Stimulated activated CD8-positive, alpha-beta memory T cell treated with anti-CD3 and anti-CD28 coated beads, Interleukin-7, amount 100 ng/mL, for 1 hour (primary cell): ENCODE results near the gene PTN.
"Not testable (repeated sequence)": the region's sequence is repeated elsewhere in the genome, so short reads cannot be mapped to it uniquely, and the experiment has no call there.

Experiments
- DNase-seq, 2 donors: peaks; one replicate each; pipeline ENCODE4 v3.0.0-alpha.2; 2020; ENCODE audit warnings: low read depth in 2 of 2

PTN gene

GRCh38 chr7:137266764-137267163, 76.8 kb downstream of the PTN start:
- DNase-seq, result no peak

- DNase-seq, result not testable (repeated sequence)
These were observed 78.1 kb downstream of the PTN start for GRCh38 chr7:137265480-137265879.

DNA sequence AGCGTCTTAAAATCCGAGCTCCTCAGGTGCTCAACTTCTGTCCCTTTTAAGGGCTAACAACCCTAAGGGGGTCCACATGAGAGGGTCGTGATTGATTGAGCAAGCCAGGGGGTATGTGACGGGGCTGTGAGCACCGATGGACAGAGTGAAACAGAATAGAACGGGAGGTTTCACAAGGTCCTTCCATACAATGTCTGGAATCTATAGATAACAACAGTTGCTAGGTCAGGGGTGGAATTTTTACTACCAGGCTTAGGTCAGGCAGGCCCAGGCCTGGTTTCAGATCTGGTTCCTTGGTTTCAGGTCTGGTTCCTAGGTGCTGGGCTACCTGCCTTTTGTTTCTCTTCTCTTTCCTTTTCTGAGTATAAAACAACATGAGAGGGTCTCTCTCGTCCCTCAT, 80.9 kb downstream of the PTN start:
- no peak for DNase-seq

GRCh38 chr7:137258552-137258951, 85.0 kb downstream of the PTN start:
- DNase-seq, result no peak

- DNase-seq, result no peak
These were observed 88.8 kb downstream of the PTN start for GRCh38 chr7:137254766-137255165.

GRCh38 chr7:137245890-137246289, 97.6 kb downstream of the PTN start:
- no peak for DNase-seq

DNA sequence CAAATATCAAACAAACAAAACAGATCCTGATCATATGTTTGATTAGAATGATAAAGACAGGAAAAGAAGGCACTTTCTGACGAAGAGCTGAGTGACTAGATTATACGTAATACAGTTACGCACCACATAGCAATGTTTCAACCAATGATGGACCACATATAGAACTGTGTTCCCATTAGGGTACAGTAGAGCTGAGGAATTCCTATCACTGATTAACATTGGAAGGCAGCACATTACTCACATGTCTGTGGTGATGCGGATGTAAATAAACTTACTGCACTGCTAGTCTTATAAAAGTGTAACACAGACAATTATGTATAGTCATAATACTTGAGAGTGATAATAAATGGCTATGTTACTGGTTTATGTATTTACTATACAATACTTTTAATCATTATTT, 98.3 kb downstream of the PTN start:
- DNase-seq, result no peak

- DNase-seq, result no peak
These were observed 99.8 kb downstream of the PTN start for GRCh38 chr7:137243741-137244140.

DNA sequence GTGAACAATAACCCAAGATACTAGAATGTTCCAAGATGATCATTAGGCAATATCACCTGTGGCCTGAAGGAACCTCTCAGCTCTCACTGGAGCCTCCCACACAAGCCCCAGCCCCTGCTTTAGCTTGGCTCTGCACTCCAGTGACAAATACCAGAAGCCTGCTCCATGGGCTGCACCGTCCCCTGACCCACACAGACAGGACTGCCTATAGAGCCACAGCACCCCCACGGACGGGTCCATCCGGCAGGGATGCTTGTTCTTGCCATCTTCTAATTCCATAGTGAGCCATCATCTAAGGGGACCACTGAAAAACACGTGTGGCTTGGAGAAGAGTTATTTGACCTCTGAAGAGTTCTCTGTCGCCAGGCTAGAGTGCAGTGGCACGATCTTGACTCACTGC, 100.9 kb downstream of the PTN start:
- no peak for DNase-seq

- no peak for DNase-seq
These were observed 101.7 kb downstream of the PTN start for GRCh38 chr7:137241655-137242360.

DNA sequence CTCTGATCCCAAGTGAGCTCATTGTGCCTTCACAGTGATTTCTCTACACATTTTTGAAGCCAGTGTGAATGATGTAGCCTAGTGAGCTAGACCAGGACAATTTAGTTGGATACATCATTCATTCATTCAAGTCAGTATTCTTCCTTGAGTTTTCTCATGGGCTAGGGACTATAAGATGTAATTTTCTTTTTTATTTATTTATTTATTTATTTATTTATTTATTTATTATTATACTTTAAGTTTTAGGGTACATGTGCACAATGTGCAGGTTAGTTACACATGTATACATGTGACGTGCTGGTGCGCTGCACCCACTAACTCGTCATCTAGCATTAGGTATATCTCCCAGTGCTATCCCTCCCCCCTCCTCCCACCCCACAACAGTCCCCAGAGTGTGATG, 104.3 kb downstream of the PTN start:
- DNase-seq, result not testable (repeated sequence)

DNA sequence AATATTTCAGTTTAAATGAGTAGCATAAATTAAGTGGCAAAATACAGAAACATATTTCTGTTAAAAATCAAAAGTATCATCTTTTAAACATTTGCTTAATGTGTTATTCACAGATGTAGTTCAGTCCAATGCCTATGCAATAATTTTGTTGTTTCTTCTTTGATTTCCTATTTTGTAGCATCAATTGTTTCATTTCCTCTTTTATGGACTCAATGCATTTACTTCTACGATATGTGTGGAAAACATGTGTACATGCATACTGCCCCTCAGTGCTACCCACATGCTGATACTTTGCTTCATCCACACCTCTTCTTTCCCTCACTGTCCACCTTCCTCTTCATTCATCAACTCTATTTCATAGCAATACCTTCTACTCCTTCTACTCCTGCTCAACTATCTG, 108.1 kb downstream of the PTN start:
- no peak for DNase-seq

DNA sequence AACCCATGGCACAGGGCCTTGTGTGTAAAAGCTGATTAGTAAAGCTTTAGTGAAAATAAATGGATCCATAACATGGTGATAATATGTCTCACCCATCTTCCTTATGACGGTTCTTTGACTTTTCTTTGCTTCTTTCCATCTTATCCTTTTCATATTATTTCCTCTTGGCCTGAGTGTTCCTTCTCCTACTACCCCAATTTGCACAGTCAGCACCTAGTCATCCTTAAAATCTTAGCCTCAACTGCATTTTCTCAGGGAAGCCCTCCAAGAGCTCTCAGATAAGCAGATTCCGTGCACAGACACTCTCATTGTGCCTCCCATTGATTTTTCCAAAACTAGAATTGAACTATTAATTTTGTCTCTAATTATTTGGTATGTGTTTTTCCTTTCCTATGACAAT, 112.4 kb downstream of the PTN start:
- DNase-seq, result no peak

DNA sequence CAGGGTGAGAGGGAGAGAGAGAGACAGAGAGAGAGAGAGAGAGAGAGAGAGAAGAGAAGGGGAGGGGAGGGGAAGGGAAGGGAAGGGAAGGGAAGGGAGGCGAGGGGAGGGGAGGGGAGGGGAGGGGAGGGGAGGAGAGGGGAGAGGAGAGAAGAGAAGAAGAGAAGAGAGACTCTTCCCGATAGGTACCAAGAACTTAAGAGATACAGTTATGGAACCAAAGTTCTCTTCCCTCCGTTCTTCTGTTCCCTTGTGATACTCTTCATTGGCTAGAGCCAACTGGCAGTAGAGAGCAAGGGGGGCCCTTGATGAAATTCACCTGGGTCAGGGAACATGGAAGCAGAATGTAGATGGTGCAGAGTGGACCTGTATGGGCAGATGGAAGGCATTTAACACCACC, 122.1 kb downstream of the PTN start:
- no peak for DNase-seq

DNA sequence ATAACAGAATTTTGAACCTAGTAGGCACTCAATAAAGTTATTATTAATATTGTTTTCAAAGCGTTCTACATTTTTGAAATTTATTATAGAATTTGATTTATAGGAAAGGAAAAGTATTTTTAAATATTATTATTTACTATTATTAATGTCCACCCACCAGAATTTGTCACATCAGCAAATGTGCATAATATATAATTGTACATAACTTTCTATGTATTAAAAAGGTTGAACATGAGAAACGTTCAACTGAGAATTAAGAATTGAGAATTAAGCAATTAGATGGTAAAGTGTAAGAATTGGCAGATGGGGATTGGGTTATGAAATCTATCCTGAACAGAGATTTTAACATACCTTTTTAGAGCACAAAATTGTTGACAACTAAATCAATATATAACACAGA, 129.8 kb downstream of the PTN start:
- no peak for DNase-seq

GRCh38 chr7:137209151-137209817, 134.2 kb downstream of the PTN start:
- no peak for DNase-seq

GRCh38 chr7:137206770-137207169, 136.8 kb downstream of the PTN start:
- no peak for DNase-seq

GRCh38 chr7:137204246-137204645, 139.3 kb downstream of the PTN start:
- DNase-seq, result no peak

- DNase-seq, result no peak
These were observed 140.2 kb downstream of the PTN start for GRCh38 chr7:137203351-137203750.

DNA sequence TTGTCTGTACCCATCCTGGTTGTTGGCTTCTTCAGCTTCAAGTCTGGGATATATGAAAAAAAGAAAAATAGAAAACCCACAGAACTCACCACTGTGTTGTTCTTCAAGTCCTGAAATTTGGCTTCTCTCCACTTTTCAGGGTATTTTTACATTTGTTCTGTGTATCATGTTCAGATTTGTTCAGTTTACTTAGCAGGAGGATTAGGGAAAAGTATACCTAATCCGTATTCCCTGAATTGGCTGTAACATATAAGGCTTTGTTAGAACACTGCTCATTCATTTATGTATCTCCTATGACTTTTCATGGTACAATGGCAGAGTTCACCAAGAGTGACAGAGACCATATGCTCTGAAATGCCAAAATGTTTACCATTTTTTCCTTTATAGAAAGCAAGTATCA, 146.9 kb downstream of the PTN start:
- no peak for DNase-seq

- no peak for DNase-seq
These were observed 147.5 kb downstream of the PTN start for GRCh38 chr7:137195996-137196395.

DNA sequence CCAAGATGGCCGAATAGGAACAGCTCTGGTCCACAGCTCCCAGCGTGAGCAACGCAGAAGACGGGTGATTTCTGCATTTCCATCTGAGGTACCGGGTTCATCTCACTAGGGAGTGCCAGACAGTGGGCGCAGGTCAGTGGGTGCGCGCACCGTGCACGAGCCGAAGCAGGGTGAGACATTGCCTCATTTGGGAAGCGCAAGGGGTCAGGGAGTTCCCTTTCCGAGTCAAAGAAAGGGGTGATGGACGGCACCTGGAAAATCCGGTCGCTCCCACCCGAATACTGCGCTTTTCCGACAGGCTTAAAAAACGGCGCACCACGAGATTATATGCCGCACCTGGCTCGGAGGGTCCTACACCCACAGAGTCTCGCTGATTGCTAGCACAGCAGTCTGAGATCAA, 161.9 kb downstream of the PTN start:
- not testable (repeated sequence) for DNase-seq
